Stomach (tissue), 9 donors: ENCODE measurements around the gene DPF3. TPM values are rescaled to one million over a fixed set of nuclear protein-coding genes. Genes with fewer than 3 reads are reported as not detected.

Source experiments
- DNase-seq, 2 donors: peaks; one replicate each; pipeline versions ENCODE4 v3.0.0 to v3.0.0-alpha.2; 2013 to 2019
- H3K27ac ChIP-seq, 5 donors: fragments of 200-600 bp in 4 of 5; sonication (generic) in 4 of 5; one replicate each; pipeline ENCODE4 v1.5.1; 2013 to 2019; ENCODE audit warnings: mild to moderate bottlenecking in 1 of 5, moderate library complexity in 1 of 5
- H3K27me3 ChIP-seq, 3 donors: fragments of 200-600 bp; sonication (generic); one replicate each; pipeline ENCODE4 v1.5.1; 2017 to 2019; ENCODE audit warnings: mixed run types in 1 of 3
- H3K36me3 ChIP-seq, 4 donors: fragments of 200-600 bp; sonication (generic); 1 replicate in 3 of 4; 2 replicates in 1 of 4; pipeline ENCODE4 v1.5.1; 2016 to 2019
- H3K4me1 ChIP-seq, 4 donors: fragments of 200-600 bp; sonication (generic); one replicate each; pipeline ENCODE4 v1.5.1; 2016 to 2019
- H3K4me3 ChIP-seq, 4 donors: fragments of 200-600 bp; sonication (generic) in 3 of 4; one replicate each; pipeline ENCODE4 v1.5.1; 2016 to 2019; ENCODE audit warnings: mild to moderate bottlenecking in 1 of 4
- H3K9me3 ChIP-seq, 4 donors: fragments of 200-600 bp; sonication (generic); one replicate each; pipeline ENCODE4 v1.5.1; 2016 to 2019
- EP300 ChIP-seq: sonication (generic); formaldehyde crosslinking; IDR thresholded peaks from one replicate; pipeline ENCODE4 v1.6.1; 2017; ENCODE audit warnings: antibody characterized with exemption
- POLR2A ChIP-seq, 4 donors: fragments of 450-650 bp; IDR thresholded peaks; one replicate each; pipeline ENCODE4 v1.6.1; 2016; ENCODE audit warnings: antibody characterized with exemption in 4 of 4, control low read depth in 2 of 4, mild to moderate bottlenecking in 1 of 4, moderate library complexity in 1 of 4
- POLR2AphosphoS5 ChIP-seq, 3 donors: sonication (generic); formaldehyde crosslinking; IDR thresholded peaks; one replicate each; pipeline ENCODE4 v1.6.1; 2016; ENCODE audit warnings: antibody characterized with exemption in 3 of 3
- WGBS, 5 donors: extraction: QIAGEN DNeasy Blood & Tissue Kit in 3 of 5; methylation state at CpG; one replicate each; pipeline versions ENCODE4 v1.1.5 to v1.1.7; 2013 to 2018; 5-methylcytosine and 5-hydroxymethylcytosine counted together
- intact Hi-C: fragments of 100-400 bp; cut with DNase I; formaldehyde crosslinking; loops from one replicate; pipeline ENCODE4 v1.15.1; 2023; ENCODE audit warnings: low total_unique reads
- polyA plus RNA-seq, 3 donors: library from polyadenylated mRNA; stranded (reverse); fragments of 200-250 nt; gene quantifications; one replicate each; pipeline ENCODE4 v1.2.3, GENCODE V29; 2013
- total RNA-seq, 5 donors: library from RNA; depleted of rRNA; stranded (reverse); fragments of >200 nt; gene quantifications; one replicate each; pipeline versions ENCODE4 v1.1.0 to v1.2.3, GENCODE V29; 2014 to 2016
- TF ChIP-seq, protein P1 (sequence below), 7 experiments: fragments of 450-650 bp in 4 of 7; fragments of 200-600 bp in 3 of 7; sonication (generic) in 3 of 7; IDR thresholded peaks; one replicate each; pipeline ENCODE4 v1.5.1; 2016 to 2019; ENCODE audit warnings: antibody characterized with exemption in 7 of 7, control low read depth in 2 of 7, mild to moderate bottlenecking in 1 of 7
- donor health status: healthy with polysubstance abuse.
- donor health status: Bipolar disorder and iron deficiency.
- donor health status: healthy.

DPF3 gene
- total and polyA plus RNA-seq, 8 donors = 0.20 to 113 (median 3.7) TPM

GRCh38 chr14:72730468-72730867 lies 163.4 kb downstream of the DPF3 start:
- intact Hi-C loops = no loop called here
- TF ChIP-seq EP300 (no peak), POLR2AphosphoS5 (IDR thresholded peaks at IDR 0.05) (no peak), POLR2A (IDR thresholded peaks at IDR 0.05) (no peak)
- TF ChIP-seq, protein P1, sequence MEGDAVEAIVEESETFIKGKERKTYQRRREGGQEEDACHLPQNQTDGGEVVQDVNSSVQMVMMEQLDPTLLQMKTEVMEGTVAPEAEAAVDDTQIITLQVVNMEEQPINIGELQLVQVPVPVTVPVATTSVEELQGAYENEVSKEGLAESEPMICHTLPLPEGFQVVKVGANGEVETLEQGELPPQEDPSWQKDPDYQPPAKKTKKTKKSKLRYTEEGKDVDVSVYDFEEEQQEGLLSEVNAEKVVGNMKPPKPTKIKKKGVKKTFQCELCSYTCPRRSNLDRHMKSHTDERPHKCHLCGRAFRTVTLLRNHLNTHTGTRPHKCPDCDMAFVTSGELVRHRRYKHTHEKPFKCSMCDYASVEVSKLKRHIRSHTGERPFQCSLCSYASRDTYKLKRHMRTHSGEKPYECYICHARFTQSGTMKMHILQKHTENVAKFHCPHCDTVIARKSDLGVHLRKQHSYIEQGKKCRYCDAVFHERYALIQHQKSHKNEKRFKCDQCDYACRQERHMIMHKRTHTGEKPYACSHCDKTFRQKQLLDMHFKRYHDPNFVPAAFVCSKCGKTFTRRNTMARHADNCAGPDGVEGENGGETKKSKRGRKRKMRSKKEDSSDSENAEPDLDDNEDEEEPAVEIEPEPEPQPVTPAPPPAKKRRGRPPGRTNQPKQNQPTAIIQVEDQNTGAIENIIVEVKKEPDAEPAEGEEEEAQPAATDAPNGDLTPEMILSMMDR (IDR thresholded peaks at IDR 0.05) = no peak
- Histone ChIP-seq H3K36me3 (no peaks in the 10 kb centered on the region), H3K27ac (no peak overlapping the region), H3K4me1 (no peaks in the 10 kb centered on the region), H3K4me3 (no peak overlapping the region), H3K9me3 (no peaks in the 10 kb centered on the region), H3K27me3 (peaks cover 0 to 5% (median 0%) of the 10 kb centered on the region in 3 donors)
- 95 to 97% (median 97%) methylated on average over 4 of the region's 4 CpGs for WGBS, 5 donors
- DNase-seq = no peak

DNA sequence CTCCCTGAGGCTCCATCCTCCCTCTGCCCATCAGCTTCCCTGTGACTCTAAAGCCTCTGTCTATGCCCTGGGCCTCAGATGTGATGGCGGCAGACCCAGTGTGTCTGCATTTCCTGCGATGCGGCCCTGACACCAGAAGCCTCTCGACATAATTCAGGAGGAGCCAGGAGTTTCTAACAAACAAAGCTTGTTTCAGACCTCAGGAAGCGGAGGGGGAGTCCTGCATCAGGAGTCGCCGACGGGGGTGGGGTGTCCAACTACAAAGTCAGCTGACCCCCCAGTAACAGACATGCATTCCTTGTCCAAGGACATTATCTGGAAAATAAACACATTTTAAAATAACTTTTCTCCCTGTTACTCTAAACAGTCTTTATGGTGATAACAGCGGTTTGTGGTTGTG lies 167.5 kb downstream of the DPF3 start:
- H3K27ac ChIP-seq = no peak overlapping the region
- 41 to 53% (median 48%) methylated on average over 9 of the region's 9 CpGs for WGBS, 5 donors
- H3K27me3 ChIP-seq = no peaks in the 10 kb centered on the region
- H3K4me3 ChIP-seq = no peak overlapping the region
- peak in 1 of 2 donors; percentile 36 for DNase-seq
- H3K36me3 ChIP-seq = no peaks in the 10 kb centered on the region
- H3K4me1 ChIP-seq = no peaks in the 10 kb centered on the region
- no peaks in the 10 kb centered on the region for H3K9me3 ChIP-seq
- TF ChIP-seq EP300 = no peak
- no peak for TF ChIP-seq POLR2A (IDR thresholded peaks at IDR 0.05)
- TF ChIP-seq, protein P1 (IDR thresholded peaks at IDR 0.05) = no peak
- TF ChIP-seq POLR2AphosphoS5 (IDR thresholded peaks at IDR 0.05) = no peak
- intact Hi-C loops = no loop called here

DNA sequence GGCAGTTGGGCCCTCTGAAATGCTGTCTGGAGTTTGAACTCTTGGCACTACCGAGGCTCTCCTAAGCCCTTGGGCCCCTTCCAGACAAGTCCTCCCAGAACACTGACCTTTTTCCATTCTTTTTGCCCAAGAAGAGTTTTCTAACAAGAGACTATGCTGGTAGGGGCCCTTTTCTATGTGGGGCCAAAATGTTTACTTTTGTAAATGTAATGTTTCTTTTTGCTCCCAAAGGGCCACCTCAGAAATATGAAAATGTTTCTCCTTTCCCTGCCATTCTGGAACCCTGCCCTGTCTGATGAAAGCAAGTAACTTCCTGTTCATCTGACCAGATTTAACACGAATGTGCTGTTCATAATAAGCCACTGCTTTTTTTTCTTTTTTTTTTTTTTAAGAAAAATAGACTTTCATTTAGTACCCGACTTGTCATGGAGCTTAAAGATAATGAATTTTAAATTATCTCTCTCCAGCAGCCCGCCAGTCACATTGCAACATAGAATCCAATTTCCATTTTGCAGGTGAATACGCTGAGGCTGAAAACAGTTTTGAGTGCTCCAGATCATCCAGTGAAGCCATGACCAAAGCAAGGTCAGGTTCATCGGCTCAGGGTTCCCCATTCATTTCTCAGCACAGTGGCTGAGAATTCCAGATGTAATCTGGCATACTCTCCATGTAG lies 169.9 kb downstream of the DPF3 start:
- TF ChIP-seq POLR2A (IDR thresholded peaks at IDR 0.05) (no peak), POLR2AphosphoS5 (IDR thresholded peaks at IDR 0.05) (no peak), EP300 (no peak)
- TF ChIP-seq, protein P1 (IDR thresholded peaks at IDR 0.05) = no peak
- no peak for DNase-seq
- H3K4me1 ChIP-seq = no peaks in the 10 kb centered on the region
- intact Hi-C loops = no loop called here
- no peaks in the 10 kb centered on the region for H3K9me3 ChIP-seq
- H3K36me3 ChIP-seq = no peaks in the 10 kb centered on the region
- H3K27me3 ChIP-seq = no peaks in the 10 kb centered on the region
- 48 to 65% (median 53%) methylated on average over 6 of the region's 6 CpGs for WGBS, 5 donors
- H3K27ac ChIP-seq = peak overlapping the region in 1 of 5 donors; percentile 26
- H3K4me3 ChIP-seq = no peak overlapping the region

DNA sequence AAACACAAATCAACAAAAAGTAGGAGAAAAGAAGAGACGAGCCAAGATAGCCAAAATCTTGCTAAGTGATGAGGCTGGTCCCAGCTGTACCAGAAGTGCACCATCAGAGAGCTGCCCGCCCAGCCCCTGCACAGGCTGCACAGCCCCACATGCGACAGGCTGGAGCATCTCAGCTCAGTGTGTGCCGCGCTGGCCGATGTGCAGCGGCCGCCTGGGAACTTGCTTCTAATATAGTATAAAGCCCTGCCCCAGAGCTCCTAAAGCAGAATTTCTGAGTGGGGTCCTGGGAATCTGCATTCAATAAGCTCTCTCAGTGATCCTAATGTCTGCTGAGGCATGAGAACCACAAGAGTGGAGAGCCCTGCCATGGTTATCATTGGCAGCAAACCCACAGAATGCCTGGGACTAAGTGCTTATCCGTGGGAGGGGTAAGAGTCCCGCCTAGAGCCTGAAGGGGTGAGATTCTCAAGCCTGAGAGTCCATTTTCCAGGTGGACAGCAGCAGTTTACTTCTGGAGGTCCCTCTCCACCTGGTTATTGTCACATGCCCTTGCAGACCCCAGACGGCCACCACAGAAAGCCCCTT lies 171.6 kb downstream of the DPF3 start:
- 79 to 89% (median 87%) methylated on average over 8 to 11 of the region's 11 CpGs for WGBS, 5 donors
- Histone ChIP-seq H3K9me3 (no peaks in the 10 kb centered on the region), H3K4me3 (no peak overlapping the region), H3K27ac (no peak overlapping the region), H3K4me1 (no peaks in the 10 kb centered on the region), H3K27me3 (no peaks in the 10 kb centered on the region), H3K36me3 (no peaks in the 10 kb centered on the region)
- intact Hi-C loops = no loop called here
- TF ChIP-seq EP300 (no peak), POLR2AphosphoS5 (IDR thresholded peaks at IDR 0.05) (no peak)
- DNase-seq = no peak

GRCh38 chr14:72721083-72721482 lies 172.8 kb downstream of the DPF3 start:
- DNase-seq = no peak
- no peak for TF ChIP-seq POLR2AphosphoS5 (IDR thresholded peaks at IDR 0.05)
- no peak for TF ChIP-seq EP300
- TF ChIP-seq, protein P1 (IDR thresholded peaks at IDR 0.05) = no peak
- TF ChIP-seq POLR2A (IDR thresholded peaks at IDR 0.05) = no peak
- intact Hi-C loops = no loop called here

More at GRCh38 chr14:72721083-72721482, 172.8 kb downstream of the DPF3 start:
- H3K27me3 ChIP-seq = no peaks in the 10 kb centered on the region
- peaks cover 0 to 2% (median under 1%) of the 10 kb centered on the region in 4 donors for H3K4me1 ChIP-seq
- no peak overlapping the region for H3K27ac ChIP-seq
- no peaks in the 10 kb centered on the region for H3K9me3 ChIP-seq
- H3K36me3 ChIP-seq = no peaks in the 10 kb centered on the region
- no peak overlapping the region for H3K4me3 ChIP-seq
